Left ventricle myocardium inferior (tissue), 1 donor: ENCODE results near the gene ZNF791. TPM values are rescaled to one million over a fixed set of nuclear protein-coding genes. Genes with fewer than 3 reads are reported as not detected.

Experiments
- DNase-seq: peaks from one replicate; pipeline ENCODE4 v3.0.0-alpha.2; 2020
- H3K27ac ChIP-seq: fragments of 200-600 bp; replicated peaks from 2 replicates; pipeline ENCODE4 v1.8.0; 2021
- H3K27me3 ChIP-seq: fragments of 200-600 bp; 2 replicates; pipeline ENCODE4 v1.8.0; 2021; ENCODE audit warnings: low read depth
- H3K36me3 ChIP-seq: fragments of 200-600 bp; 2 replicates; pipeline ENCODE4 v1.8.0; 2021
- H3K4me1 ChIP-seq: fragments of 200-600 bp; 2 replicates; pipeline ENCODE4 v1.8.0; 2021
- H3K4me3 ChIP-seq: fragments of 200-600 bp; 2 replicates; pipeline ENCODE4 v1.8.0; 2021; ENCODE audit warnings: mild to moderate bottlenecking, moderate library complexity
- H3K9me3 ChIP-seq: fragments of 200-600 bp; replicated peaks from 2 replicates; pipeline ENCODE4 v1.8.0; 2021
- CTCF ChIP-seq: fragments of 200-600 bp; IDR thresholded peaks from 2 replicates; pipeline ENCODE4 v1.8.0; 2021; ENCODE audit warnings: antibody characterized with exemption, mild to moderate bottlenecking, borderline replicate concordance
- intact Hi-C: fragments of 100-400 bp; cut with micrococcal nuclease; formaldehyde crosslinking; loops from one replicate; pipeline ENCODE4 v1.11.0; 2022
- total RNA-seq: library from RNA; stranded (reverse); fragmentation: NEBNext Ultra II Directional; extraction: Animal tissue kit (Norgen Biotek cat#: 25700); gene quantifications from one replicate; pipeline ENCODE4 v1.2.1, GENCODE V29; 2021
- donor health status: DM: no; HTN: yes; CAD: no; lungs with severe emphysema.

Gene ZNF791
- total RNA-seq, 1 donor from 2014 or later, result 15.4 TPM

GRCh38 chr19:12656899-12657571 is 46.3 kb downstream of the ZNF791 start:
- DNase-seq, result no peak
- Histone ChIP-seq H3K9me3 (no peaks in the 10 kb centered on the region), H3K4me3 (no peak overlapping the region), H3K4me1 (no peaks in the 10 kb centered on the region), H3K27ac (no peak overlapping the region), H3K36me3 (peaks cover 71% of the 10 kb centered on the region), H3K27me3 (no peaks in the 10 kb centered on the region)
- TF ChIP-seq CTCF, result no peak
- intact Hi-C loops, result no loop called here

- Histone ChIP-seq H3K27me3 (no peaks in the 10 kb centered on the region), H3K4me1 (no peaks in the 10 kb centered on the region), H3K27ac (no peak overlapping the region), H3K36me3 (peaks cover 80% of the 10 kb centered on the region), H3K4me3 (no peak overlapping the region), H3K9me3 (no peaks in the 10 kb centered on the region)
- no peak for DNase-seq
- intact Hi-C loops, result no loop called here
- no peak for TF ChIP-seq CTCF
Measured at GRCh38 chr19:12657966-12658365, 47.2 kb downstream of the ZNF791 start.

- peaks cover 7% of the 10 kb centered on the region for H3K4me1 ChIP-seq
- intact Hi-C loops, result no loop called here
- no peaks in the 10 kb centered on the region for H3K9me3 ChIP-seq
- H3K27ac ChIP-seq, result no peak overlapping the region
- no peak for DNase-seq
- H3K27me3 ChIP-seq, result no peaks in the 10 kb centered on the region
- no peak overlapping the region for H3K4me3 ChIP-seq
- H3K36me3 ChIP-seq, result peaks cover 84% of the 10 kb centered on the region
- TF ChIP-seq CTCF, result no peak
Measured at GRCh38 chr19:12660980-12661379, 50.3 kb downstream of the ZNF791 start.

- H3K4me3 ChIP-seq, result no peak overlapping the region
- H3K27me3 ChIP-seq, result no peaks in the 10 kb centered on the region
- DNase-seq, result no peak
- intact Hi-C loops, result no loop called here
- H3K4me1 ChIP-seq, result peaks cover 41% of the 10 kb centered on the region
- H3K9me3 ChIP-seq, result no peaks in the 10 kb centered on the region
- H3K27ac ChIP-seq, result no peak overlapping the region
- H3K36me3 ChIP-seq, result peaks cover 59% of the 10 kb centered on the region
- no peak for TF ChIP-seq CTCF
Measured at GRCh38 chr19:12664406-12665280, 53.9 kb downstream of the ZNF791 start.

GRCh38 chr19:12665281-12665573 is 54.5 kb downstream of the ZNF791 start:
- H3K27me3 ChIP-seq, result no peaks in the 10 kb centered on the region
- intact Hi-C loops, result no loop called here
- no peak overlapping the region for H3K27ac ChIP-seq
- H3K9me3 ChIP-seq, result no peaks in the 10 kb centered on the region
- peaks cover 47% of the 10 kb centered on the region for H3K4me1 ChIP-seq
- H3K36me3 ChIP-seq, result peaks cover 53% of the 10 kb centered on the region
- peak overlapping the region; percentile 92 for H3K4me3 ChIP-seq
- TF ChIP-seq CTCF, result no peak
- DNase-seq, result peak; percentile 55
